ENCODE data around the gene EIF2A. TPM values are rescaled to one million over a fixed set of nuclear protein-coding genes. Genes with fewer than 3 reads are reported as not detected.
"Not testable (repeated sequence)": the region's sequence is repeated elsewhere in the genome, so short reads cannot be mapped to it uniquely, and the experiment has no call there.

EIF2A gene
- total RNA-seq = 100 to 1,000 TPM; 137 to 158 TPM

DNA sequence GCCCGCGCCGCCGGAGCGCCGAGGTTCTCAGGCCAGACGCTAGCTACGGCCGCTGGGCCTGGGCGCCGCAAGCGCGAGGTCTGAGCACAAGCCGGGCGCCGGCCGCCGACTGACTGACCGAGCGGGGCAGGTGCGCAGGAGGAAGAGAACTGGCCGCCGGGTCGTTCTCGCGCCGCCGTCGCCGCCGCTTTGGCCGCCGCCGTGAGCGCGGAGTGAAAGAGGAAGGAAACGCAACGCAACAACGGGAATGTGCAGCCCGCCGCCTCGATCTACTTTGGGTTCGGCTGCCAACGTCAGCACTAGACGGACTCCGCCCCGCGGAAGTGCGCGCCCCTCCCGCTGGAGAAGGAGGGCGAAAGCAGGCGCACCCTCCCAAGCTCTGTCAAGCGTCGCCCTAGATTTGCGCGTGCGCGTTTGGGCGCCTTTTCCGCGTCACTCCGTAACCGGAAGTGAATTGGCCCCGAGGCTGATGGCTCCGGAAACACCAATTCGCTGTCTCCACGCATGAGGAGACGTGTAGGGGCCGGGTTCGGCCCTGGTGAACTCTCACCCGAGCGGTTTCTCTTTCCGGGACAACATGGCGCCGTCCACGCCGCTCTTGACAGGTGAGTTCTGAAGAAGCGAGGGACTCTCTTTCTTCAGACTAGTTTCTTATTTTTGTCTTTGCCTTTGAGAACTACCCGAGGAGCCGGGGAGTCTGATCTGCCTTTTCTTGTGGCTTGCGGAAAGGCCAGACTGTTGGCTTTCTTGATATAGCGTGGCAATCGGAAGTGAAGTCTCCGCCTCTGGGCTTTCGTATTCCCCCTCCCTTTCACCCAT lies at the start of gene EIF2A, which contains the start of gene SERP1:
EIF2A (plus strand) TSS at position 562 of the 819 bp plus-strand sequence; CDS start at position 578, 16 bp downstream.
SERP1 (minus strand) TSS at position 271 of the 819 bp plus-strand sequence. CDS start 361 bp downstream, outside the sequence.
- Mint-ChIP-seq H3K36me3 (peaks cover 33 to 59% of the 10 kb centered on the region in 2 donors), H3K9me3 (no peaks in the 10 kb centered on the region)
- peak; percentile 93 to 95 for ATAC-seq

DNA sequence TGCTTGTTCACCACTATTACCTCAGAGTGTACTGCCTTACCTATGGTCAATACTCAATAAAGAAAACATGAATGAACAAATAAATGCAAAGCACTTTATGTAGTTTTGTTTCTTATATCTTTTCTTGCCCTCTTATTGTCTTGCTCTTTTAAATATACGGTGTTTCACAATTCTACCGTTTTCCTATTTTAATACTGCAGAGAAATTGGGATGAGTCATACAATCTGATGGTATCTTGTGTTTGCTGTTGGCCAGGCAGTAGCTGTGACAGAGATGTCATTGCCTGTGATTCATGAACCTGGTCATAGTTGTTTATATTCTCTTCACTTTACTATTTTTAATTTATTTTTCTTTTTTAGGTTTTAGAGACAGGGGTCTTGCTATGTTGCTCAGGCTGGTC lies 48.6 kb upstream of the EIF2A start:
- DNase-seq (ENCODE audit: low spot score in 2 of 2) = no peak
- Mint-ChIP-seq H3K36me3 (peaks cover 13% of the 10 kb centered on the region in 2 donors), H3K9me3 (peaks cover 0 to 5% of the 10 kb centered on the region in 2 donors), H3K27ac (no peak overlapping the region)
- no peak for ATAC-seq

More for the DNA sequence above, at the start of gene EIF2A, which contains the start of gene SERP1:
- H3K27ac Mint-ChIP-seq = peak within 1 kb of the TSS; percentile 98 to 99
- peak; percentile 97 to 99 for DNase-seq (ENCODE audit: low spot score in 2 of 2)

DNA sequence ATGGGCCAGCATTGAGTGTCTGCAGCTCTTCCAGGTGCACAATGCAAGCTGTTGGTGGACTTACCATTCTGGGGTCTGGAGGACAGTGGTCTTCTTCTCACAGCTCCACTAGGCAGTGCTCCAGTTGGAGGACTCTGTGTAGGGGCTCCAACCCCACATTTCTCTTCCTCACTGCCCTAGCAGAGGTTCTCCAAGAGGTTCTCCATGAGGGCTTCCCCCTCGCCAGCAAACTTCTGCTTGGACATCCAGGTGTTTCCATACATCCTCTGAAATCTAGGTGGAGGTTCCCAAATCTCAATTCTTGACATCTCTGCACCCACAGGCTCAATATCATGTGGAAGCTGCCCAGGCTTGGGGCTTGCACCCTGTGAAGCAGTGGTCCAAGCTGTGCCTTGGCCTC lies 45.6 kb upstream of the EIF2A start:
- not testable (repeated sequence) for DNase-seq (ENCODE audit: low spot score in 2 of 2); H3K9me3 Mint-ChIP-seq; ATAC-seq; H3K27ac Mint-ChIP-seq
- peaks cover 13% of the 10 kb centered on the region in 2 donors for H3K36me3 Mint-ChIP-seq

DNA sequence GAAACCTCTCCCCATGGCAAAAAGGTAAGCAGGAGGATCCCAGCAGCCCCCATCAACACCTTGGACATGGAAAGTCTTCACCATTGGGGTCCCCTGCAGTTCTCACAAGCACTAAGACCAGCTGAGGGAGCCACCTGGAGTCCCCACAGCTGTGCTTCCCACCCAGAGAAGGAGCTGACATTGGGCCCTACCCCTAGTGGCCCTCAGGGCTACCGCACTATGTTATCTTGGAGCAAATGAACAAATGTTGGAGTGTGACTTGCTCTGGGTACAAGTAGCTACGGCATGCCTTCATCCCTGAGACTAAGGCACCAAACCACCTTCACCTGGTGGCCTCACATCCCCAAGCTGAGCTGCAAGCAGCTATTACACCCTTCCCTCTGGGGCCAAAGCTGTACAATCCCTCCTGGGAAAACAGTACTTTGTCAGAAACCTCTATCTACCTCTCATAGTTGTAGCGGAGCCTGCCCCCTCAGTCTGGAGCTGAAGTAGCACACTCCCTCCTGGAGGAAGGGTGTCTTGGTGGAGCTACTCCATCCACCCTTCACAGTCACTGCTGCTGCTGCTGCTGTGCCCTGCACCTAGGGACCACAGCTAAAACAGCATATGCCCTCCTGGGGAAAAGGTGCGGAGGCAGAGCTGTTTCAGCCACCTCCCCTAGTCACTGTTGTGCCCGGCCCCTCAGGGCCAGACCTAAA lies 43.0 kb upstream of the EIF2A start:
- H3K9me3 Mint-ChIP-seq = peaks cover 0 to 5% of the 10 kb centered on the region in 2 donors
- no peak for ATAC-seq

DNA sequence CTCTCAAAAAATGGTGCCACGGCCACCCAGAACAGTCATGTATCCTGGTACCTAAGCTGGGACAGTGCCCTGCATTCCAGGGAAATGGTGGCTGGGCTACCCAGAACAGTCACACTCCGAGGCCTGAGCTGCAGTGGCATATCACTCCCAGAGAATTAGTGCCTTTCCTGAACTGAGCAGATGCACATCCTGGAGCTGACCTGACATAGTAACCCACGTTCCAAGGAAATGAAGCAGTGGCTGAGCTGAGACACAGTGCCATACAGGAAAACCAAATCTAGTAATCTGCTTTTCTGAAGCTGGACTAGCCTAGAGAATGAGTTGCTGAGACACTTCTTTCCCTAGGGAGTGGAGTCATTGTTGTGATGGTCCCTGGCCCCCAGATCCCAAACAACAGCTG lies 42.1 kb upstream of the EIF2A start:
- H3K27ac Mint-ChIP-seq = no peak overlapping the region
- H3K9me3 Mint-ChIP-seq = peaks cover 0 to 5% of the 10 kb centered on the region in 2 donors
- peaks cover 22 to 23% of the 10 kb centered on the region in 2 donors for H3K36me3 Mint-ChIP-seq
- DNase-seq (ENCODE audit: low spot score in 2 of 2) (no peak), ATAC-seq (no peak)

More for the DNA sequence above, 43.0 kb upstream of the EIF2A start:
- H3K36me3 Mint-ChIP-seq = peaks cover 22 to 23% of the 10 kb centered on the region in 2 donors
- DNase-seq (ENCODE audit: low spot score in 2 of 2) = no peak
- H3K27ac Mint-ChIP-seq = no peak overlapping the region

DNA sequence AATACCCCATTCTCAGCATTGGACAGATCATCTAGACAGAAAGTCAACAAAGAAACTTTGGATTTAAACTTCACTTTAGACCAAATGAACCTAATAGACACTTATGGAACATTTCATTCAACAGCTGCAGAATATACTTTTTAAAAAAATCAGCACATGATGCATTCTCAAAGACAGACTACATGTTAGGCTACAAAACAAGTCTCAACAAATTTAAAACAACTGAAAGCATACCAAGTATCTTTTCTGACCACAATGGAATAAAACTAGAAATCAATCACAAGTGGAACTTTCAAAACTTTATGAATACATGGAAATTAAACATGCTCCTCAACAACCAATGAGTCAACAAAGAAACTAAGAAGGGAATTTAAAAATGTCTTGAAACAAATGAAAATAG lies 38.2 kb upstream of the EIF2A start:
- H3K27ac Mint-ChIP-seq = no peak overlapping the region
- DNase-seq (ENCODE audit: low spot score in 2 of 2) (no peak), ATAC-seq (peak in 1 of 2 donors; percentile 58)
- H3K36me3 Mint-ChIP-seq = peaks cover 9 to 10% of the 10 kb centered on the region in 2 donors
- H3K9me3 Mint-ChIP-seq = no peaks in the 10 kb centered on the region

DNA sequence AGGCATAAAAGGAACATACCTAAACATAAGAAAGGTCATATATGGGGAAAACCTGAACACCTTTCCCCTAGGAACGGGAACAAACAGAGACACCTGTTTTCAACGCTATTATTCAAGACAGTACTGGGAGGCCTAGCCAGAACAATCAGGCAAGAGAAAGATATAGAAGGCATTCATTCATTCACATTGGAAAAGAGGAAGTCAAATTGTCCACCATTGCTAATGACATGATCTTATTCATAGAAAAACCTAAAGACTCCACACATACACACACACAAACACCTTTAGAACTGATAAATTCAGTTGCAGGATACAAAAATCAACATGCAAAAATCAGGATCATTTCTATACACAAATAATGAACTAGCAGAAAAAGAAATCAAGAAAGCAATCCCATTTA lies 36.8 kb upstream of the EIF2A start:
- peaks cover 9 to 10% of the 10 kb centered on the region in 2 donors for H3K36me3 Mint-ChIP-seq
- DNase-seq (ENCODE audit: low spot score in 2 of 2) (no peak), ATAC-seq (no peak)
- no peak overlapping the region for H3K27ac Mint-ChIP-seq
- no peaks in the 10 kb centered on the region for H3K9me3 Mint-ChIP-seq

DNA sequence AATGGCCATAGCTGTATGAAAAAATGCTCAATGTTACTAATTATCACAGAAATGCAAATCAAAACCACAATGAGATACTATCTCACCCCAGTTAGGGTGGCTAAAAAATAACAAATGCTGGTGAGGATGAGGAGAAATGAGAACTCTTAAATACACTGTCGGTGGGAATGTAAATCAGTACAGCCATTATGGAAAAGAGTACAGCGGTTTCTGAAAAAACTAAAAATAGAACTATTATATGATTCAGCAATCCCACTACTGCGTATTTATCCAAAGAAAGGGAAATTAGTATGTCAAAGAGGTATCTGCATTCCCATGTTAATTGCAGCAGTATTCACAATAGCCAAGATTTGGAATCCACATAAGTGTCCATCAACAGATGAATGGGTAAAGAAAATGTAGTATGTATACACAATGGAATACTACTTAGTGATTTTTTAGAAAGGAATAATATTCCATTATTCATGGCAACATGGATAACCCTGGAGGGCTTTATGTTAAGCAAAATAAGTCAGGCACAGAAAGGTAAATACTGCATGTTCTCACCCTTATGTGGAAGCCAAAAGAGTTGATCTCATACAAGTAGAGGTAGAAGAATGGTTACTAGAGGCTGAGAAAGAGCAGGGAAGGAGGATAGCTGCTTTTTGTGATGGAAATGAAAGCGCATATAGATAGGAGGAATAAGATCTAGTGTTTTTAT lies 35.3 kb upstream of the EIF2A start:
- H3K9me3 Mint-ChIP-seq = peaks cover 0 to 3% of the 10 kb centered on the region in 2 donors
- peaks cover 15 to 17% of the 10 kb centered on the region in 2 donors for H3K36me3 Mint-ChIP-seq
- H3K27ac Mint-ChIP-seq = no peak overlapping the region
- ATAC-seq = no peak
- no peak for DNase-seq (ENCODE audit: low spot score in 2 of 2)

DNA sequence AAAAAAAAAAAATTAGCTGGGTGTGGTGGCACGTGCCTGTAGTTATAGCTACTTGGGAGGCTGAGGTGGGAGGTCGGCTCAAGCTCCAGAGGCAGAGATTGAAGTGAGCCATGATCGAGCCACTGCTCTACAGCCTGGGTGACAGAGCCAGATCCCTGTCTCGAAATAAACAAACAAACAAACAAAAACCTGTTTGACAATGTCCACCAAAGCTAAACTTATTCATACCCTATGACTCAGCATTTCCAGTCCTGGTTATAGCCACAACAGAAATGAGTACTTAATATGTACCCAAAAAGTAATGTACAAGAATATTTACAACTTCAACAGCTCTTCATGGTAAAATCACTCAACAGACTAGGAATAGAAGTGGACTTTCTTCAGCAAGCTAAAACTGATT lies 31.4 kb upstream of the EIF2A start:
- DNase-seq (ENCODE audit: low spot score in 2 of 2) (no peak), ATAC-seq (no peak)
- peaks cover 3 to 5% of the 10 kb centered on the region in 2 donors for H3K9me3 Mint-ChIP-seq
- H3K27ac Mint-ChIP-seq = no peak overlapping the region
- peaks cover 7 to 20% of the 10 kb centered on the region in 2 donors for H3K36me3 Mint-ChIP-seq

DNA sequence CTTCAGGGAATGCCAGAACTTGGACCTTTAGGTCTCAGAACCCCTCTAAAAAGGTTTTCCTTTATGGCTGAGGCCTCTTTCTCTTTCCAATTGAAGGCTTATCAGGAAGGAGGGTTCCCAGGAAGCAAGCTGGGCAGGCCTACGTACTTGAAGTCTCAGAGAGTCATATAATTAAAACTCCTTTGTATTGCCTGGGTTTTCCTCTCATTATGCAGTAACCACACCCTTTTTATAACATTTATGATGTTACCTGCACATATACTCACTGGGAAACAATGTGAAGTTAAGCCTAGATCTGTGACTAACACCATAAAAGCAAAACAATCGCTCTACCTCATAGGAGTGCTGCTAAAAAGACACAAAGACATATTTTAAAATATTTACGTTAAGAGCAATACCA lies 27.6 kb upstream of the EIF2A start:
- H3K27ac Mint-ChIP-seq = no peak overlapping the region
- peaks cover 7 to 20% of the 10 kb centered on the region in 2 donors for H3K36me3 Mint-ChIP-seq
- DNase-seq (ENCODE audit: low spot score in 2 of 2) = no peak
- ATAC-seq = no peak
- H3K9me3 Mint-ChIP-seq = peaks cover 3 to 5% of the 10 kb centered on the region in 2 donors

DNA sequence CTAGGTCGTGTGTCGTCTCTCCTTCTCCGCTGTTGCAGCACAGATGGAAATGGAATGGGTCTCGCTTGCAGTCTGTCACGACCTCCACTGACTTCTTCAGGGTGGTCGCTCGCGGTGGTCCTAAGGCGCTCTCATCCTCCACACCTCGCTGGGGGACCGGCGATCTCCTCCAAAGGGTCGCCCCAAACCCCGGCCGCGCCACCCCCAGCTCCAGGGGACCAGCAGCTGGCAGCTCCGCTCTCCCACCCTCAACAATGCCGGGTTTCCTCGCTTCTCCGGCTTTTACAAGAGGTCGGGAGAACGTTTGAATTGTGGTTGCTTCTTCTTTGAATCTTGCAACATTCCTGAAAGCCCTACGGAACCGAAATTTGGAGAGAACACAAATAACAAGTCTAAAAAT lies 26.2 kb upstream of the EIF2A start:
- H3K9me3 Mint-ChIP-seq = peaks cover 2 to 5% of the 10 kb centered on the region in 2 donors
- H3K36me3 Mint-ChIP-seq = peaks cover 5 to 19% of the 10 kb centered on the region in 2 donors
- DNase-seq (ENCODE audit: low spot score in 2 of 2) (no peak), ATAC-seq (no peak)
- no peak overlapping the region for H3K27ac Mint-ChIP-seq

DNA sequence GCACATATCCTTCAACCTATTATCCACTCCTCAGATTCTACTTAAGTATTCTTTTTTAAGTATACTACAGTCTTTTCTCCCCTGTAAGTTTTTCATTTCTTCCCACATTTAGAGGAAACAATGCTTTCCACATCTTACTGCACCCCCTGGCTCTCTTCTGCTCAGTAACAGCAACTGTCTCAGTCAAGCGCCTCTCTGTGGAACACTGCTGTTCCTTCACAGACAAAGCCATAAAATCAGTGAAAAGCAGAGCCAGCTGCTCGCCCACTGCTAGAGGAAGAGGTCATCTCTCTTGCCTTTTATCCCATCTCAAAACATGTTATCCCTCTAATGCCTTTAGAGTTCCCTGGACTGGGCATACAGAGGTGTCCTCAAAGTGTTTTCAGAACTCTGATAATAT lies 25.1 kb upstream of the EIF2A start:
- Mint-ChIP-seq H3K36me3 (peaks cover 0 to 13% of the 10 kb centered on the region in 2 donors), H3K9me3 (peaks cover 0 to 5% of the 10 kb centered on the region in 2 donors), H3K27ac (no peak overlapping the region)
- ATAC-seq (no peak), DNase-seq (ENCODE audit: low spot score in 2 of 2) (no peak)

DNA sequence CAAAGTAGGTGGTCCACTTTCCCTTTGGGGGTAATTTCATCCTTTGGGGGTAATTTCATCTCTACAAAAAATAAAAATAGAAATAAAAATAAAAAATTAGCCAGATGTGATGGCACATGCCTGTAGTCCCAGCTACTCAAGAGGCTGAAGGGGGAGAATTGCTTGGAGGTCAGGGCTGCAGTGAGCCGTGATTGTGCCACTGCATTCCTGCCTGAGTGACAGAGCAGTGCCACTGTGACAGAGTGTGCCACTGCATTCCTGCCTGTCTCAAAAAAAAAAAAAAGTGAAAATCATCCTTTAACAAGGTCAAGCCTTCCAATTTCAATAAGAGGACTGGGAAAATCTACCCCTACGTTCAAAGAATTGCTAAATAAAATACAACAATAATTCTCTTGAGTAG lies 23.0 kb upstream of the EIF2A start:
- H3K27ac Mint-ChIP-seq = no peak overlapping the region
- no peaks in the 10 kb centered on the region for H3K36me3 Mint-ChIP-seq
- H3K9me3 Mint-ChIP-seq = no peaks in the 10 kb centered on the region
- DNase-seq (ENCODE audit: low spot score in 2 of 2) (no peak), ATAC-seq (no peak)

DNA sequence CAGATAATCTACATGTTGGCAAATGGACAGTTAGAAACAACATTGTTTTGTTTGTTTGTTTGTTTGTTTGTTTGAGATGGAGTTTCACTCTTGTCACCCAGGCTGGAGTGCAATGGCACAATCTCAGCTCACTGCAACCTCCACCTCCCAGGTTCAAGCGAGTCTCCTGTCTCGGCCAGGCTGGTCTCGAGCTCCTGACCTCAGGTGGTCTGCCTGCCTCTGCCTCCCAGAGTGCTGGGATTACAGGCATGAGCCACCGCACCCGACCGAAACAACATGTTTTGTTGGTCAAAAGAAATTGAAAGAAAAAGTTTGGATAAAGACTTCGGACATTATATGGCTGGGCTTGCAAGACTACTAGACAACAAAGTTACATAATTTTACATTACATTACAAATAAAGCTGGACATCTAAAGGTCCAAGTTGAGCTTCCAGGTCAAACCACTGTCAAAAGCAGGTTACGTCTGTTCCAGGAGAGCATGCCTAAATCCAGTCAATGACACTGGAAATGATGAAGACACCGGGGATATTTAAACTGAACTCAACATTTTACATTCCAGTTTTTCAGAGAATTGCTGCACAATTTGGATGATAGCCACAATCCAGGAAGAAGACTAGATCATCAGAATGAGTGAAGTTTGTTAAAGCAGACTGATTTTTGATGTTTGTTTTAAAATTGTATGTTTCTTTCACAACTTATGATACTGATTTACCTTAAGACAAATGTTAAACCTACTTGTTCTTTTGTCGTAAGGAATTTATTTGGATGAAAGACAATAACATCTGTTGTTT lies 18.9 kb upstream of the EIF2A start:
- no peaks in the 10 kb centered on the region for H3K36me3 Mint-ChIP-seq
- no peak for ATAC-seq

DNA sequence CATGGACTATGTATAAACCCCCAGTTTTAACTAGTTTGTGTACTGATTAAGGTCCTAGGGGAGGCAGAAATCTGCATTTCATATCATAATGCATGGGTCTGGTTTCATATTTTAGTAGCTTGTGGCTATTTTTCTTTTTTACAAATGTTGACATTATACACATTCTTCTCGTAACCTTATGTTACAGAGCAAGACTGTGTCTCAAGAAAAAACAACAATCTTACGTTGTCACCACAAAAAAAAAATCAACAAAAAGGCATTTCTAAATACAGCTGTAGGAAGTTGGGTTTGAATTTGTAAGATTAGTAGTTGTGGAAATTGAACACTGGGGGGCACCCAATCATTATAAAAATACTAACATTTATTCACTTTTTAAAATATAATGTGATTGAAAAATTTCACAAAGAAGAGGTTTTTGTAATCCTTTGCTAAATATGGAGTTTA lies 18.2 kb upstream of the EIF2A start:
- no peaks in the 10 kb centered on the region for H3K36me3 Mint-ChIP-seq
- H3K9me3 Mint-ChIP-seq = no peaks in the 10 kb centered on the region
- DNase-seq (ENCODE audit: low spot score in 2 of 2) (no peak), ATAC-seq (no peak)
- H3K27ac Mint-ChIP-seq = no peak overlapping the region

More for the DNA sequence above, 18.9 kb upstream of the EIF2A start:
- no peak for DNase-seq (ENCODE audit: low spot score in 2 of 2)
- no peak overlapping the region for H3K27ac Mint-ChIP-seq
- H3K9me3 Mint-ChIP-seq = no peaks in the 10 kb centered on the region

DNA sequence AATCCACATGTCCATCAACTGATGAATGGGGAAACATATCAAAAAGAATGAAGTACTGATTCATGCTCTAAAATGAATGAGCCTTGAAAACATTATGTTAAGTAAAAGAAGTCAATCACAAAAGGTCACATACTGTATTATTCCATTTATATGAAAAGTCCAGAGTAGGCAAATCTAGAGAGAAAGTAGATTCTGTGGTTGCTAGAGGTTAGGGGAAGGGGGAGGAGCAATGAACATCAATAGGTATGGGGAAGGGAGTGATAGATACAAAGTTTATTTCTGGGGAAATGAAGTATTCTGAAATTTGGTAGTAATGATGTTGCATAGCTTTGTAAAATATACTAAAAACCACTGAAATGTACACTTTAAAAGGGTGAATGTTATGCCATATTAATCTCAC lies 14.8 kb upstream of the EIF2A start:
- no peaks in the 10 kb centered on the region for H3K9me3 Mint-ChIP-seq
- H3K27ac Mint-ChIP-seq = peak overlapping the region in 1 of 2 donors; percentile 59
- DNase-seq (ENCODE audit: low spot score in 2 of 2) = no peak
- ATAC-seq = peak; percentile 81 to 91
- no peaks in the 10 kb centered on the region for H3K36me3 Mint-ChIP-seq
